GM23338 (cell line): ENCODE data around the gene PLOD3. TPM values are rescaled to one million over a fixed set of nuclear protein-coding genes. Genes with fewer than 3 reads are reported as not detected.

ENCODE experiments used
- ATAC-seq: fragments of 200-7000 bp; cut with Tn5 transposase; 3 replicates; pipeline ENCODE4 v1.9.1; 2020
- DNase-seq: peaks from one replicate; pipeline ENCODE4 v3.0.0-alpha.2; 2015; ENCODE audit warnings: low spot score
- H2AFZ ChIP-seq: fragments of 200-600 bp; sonication (generic); 2 replicates; pipeline ENCODE4 v1.8.0; 2016; ENCODE audit warnings: antibody characterized with exemption, mild to moderate bottlenecking, moderate library complexity
- H3F3A ChIP-seq: fragments of 200-600 bp; sonication (generic); replicated peaks from 2 replicates; pipeline ENCODE4 v1.8.0; 2017; ENCODE audit warnings: antibody characterized with exemption, mixed run types, low read depth
- H3K27ac ChIP-seq: fragments of 200-600 bp; sonication (generic); 2 replicates; pipeline ENCODE4 v1.6.1; 2016; ENCODE audit warnings: low read depth
- H3K27me3 ChIP-seq: fragments of 200-600 bp; sonication (generic); 2 replicates; pipeline ENCODE4 v1.8.0; 2016; ENCODE audit warnings: mild to moderate bottlenecking, mixed run types, moderate library complexity; ENCODE audit not compliant: insufficient read depth
- H3K36me3 ChIP-seq: fragments of 200-600 bp; sonication (generic); 2 replicates; pipeline ENCODE4 v1.8.0; 2016; ENCODE audit warnings: mild to moderate bottlenecking; ENCODE audit not compliant: insufficient read depth
- H3K4me1 ChIP-seq: fragments of 200-600 bp; sonication (generic); 2 replicates; pipeline ENCODE4 v1.8.0; 2016; ENCODE audit warnings: mild to moderate bottlenecking, moderate library complexity; ENCODE audit not compliant: insufficient read depth
- H3K4me2 ChIP-seq: fragments of 200-600 bp; sonication (generic); 2 replicates; pipeline ENCODE4 v1.7.1; 2017; ENCODE audit warnings: mixed run types
- H3K4me3 ChIP-seq: fragments of 200-600 bp; sonication (generic); 2 replicates; pipeline ENCODE4 v1.6.1; 2016; ENCODE audit warnings: mixed run types
- H3K79me2 ChIP-seq: fragments of 200-600 bp; sonication (generic); replicated peaks from 2 replicates; pipeline ENCODE4 v1.8.0; 2017; ENCODE audit warnings: mild to moderate bottlenecking; ENCODE audit not compliant: insufficient read depth
- H3K9me2 ChIP-seq: fragments of 200-600 bp; sonication (generic); 2 replicates; pipeline ENCODE4 v1.8.0; 2017; ENCODE audit not compliant: insufficient read depth
- H4K20me1 ChIP-seq: fragments of 200-600 bp; sonication (generic); replicated peaks from 2 replicates; pipeline ENCODE4 v1.8.0; 2017; ENCODE audit warnings: mild to moderate bottlenecking; ENCODE audit not compliant: insufficient read depth
- H3K27ac Mint-ChIP-seq: 2 replicates; pipeline ENCODE4 v1.8.0; 2020; ENCODE audit warnings: inconsistent platforms, mild to moderate bottlenecking, moderate library complexity, mixed read lengths
- H3K27me3 Mint-ChIP-seq: 3 replicates; pipeline ENCODE4 v1.8.0; 2022; ENCODE audit warnings: low read depth, mild to moderate bottlenecking, moderate library complexity, mixed read lengths, inconsistent platforms; ENCODE audit not compliant: insufficient read depth, poor library complexity
- H3K36me3 Mint-ChIP-seq: 3 replicates; pipeline ENCODE4 v1.8.0; 2021; ENCODE audit warnings: low read depth, mild to moderate bottlenecking, inconsistent platforms, moderate library complexity, mixed read lengths
- H3K4me1 Mint-ChIP-seq: 3 replicates; pipeline ENCODE4 v1.8.0; 2020; ENCODE audit warnings: mild to moderate bottlenecking, inconsistent platforms, mixed read lengths
- H3K4me3 Mint-ChIP-seq: 3 replicates; pipeline ENCODE4 v1.8.0; 2021; ENCODE audit warnings: moderate library complexity, mild to moderate bottlenecking, inconsistent platforms, mixed read lengths
- H3K9me3 Mint-ChIP-seq: 3 replicates; pipeline ENCODE4 v1.8.0; 2020; ENCODE audit warnings: moderate library complexity, mild to moderate bottlenecking, inconsistent platforms, mixed read lengths
- EZH2 ChIP-seq: fragments of 200-600 bp; sonication (generic); IDR thresholded peaks from one replicate; pipeline ENCODE4 v1.8.0; 2017; ENCODE audit warnings: antibody characterized with exemption, mild to moderate bottlenecking, low read depth; ENCODE audit not compliant: unreplicated experiment
- JUNB ChIP-seq: IDR thresholded peaks from one replicate; pipeline ENCODE4 v1.6.1; 2016; ENCODE audit warnings: antibody characterized with exemption; ENCODE audit not compliant: unreplicated experiment
- NANOG ChIP-seq: IDR thresholded peaks from 2 replicates; pipeline ENCODE4 v1.6.1; 2016; ENCODE audit warnings: antibody characterized with exemption, borderline replicate concordance
- STAT1 ChIP-seq: IDR thresholded peaks from one replicate; pipeline ENCODE4 v1.6.1; 2016; ENCODE audit warnings: antibody characterized with exemption; ENCODE audit not compliant: unreplicated experiment
- ZNF114 ChIP-seq: fragments of 250-450 bp; sonication (Bioruptor Pico); IDR thresholded peaks from 2 replicates; pipeline ENCODE4 v1.5.0; 2020; ENCODE audit warnings: mild to moderate bottlenecking, moderate library complexity
- ZNF331 ChIP-seq: fragments of 250-450 bp; sonication (Bioruptor Pico); IDR thresholded peaks from 2 replicates; pipeline ENCODE4 v1.5.0; 2020; ENCODE audit warnings: low read depth, mild to moderate bottlenecking, moderate library complexity
- polyA plus RNA-seq: library from polyadenylated mRNA; unstranded; fragments of >200 nt; fragmentation: Nextera tagmentation; extraction: Ambion mirVana; gene quantifications from 2 replicates; pipeline ENCODE4 v1.2.1, GENCODE V29; 2016
- total RNA-seq: library from RNA; depleted of rRNA; stranded (reverse); fragments of >200 nt; shearing (Covaris generic); gene quantifications from 2 replicates; pipeline ENCODE4 v1.2.3, GENCODE V29; 2014
- TF ChIP-seq, protein P1 (sequence below): fragments of 250-450 bp; sonication (Bioruptor Pico); IDR thresholded peaks from 2 replicates; pipeline ENCODE4 v1.5.0; 2020; ENCODE audit warnings: mild to moderate bottlenecking, moderate library complexity
- TF ChIP-seq, protein P2 (sequence below), 2 experiments: fragments of 200-600 bp in 1 of 2; sonication (generic) in 1 of 2; conservative IDR thresholded peaks; 2 replicates each; pipeline versions ENCODE4 v1.5.1 to v1.6.1; 2016 to 2017; ENCODE audit warnings: antibody characterized with exemption in 2 of 2, low read depth in 2 of 2, mild to moderate bottlenecking in 2 of 2, moderate library complexity in 1 of 2
- TF ChIP-seq, protein P3 (sequence below): IDR thresholded peaks from one replicate; pipeline ENCODE4 v1.6.1; 2018; ENCODE audit warnings: antibody characterized with exemption; ENCODE audit not compliant: unreplicated experiment

Gene PLOD3
- total and polyA plus RNA-seq, 2 experiments from 2014 or later: 35.2 to 40.7 TPM

DNA sequence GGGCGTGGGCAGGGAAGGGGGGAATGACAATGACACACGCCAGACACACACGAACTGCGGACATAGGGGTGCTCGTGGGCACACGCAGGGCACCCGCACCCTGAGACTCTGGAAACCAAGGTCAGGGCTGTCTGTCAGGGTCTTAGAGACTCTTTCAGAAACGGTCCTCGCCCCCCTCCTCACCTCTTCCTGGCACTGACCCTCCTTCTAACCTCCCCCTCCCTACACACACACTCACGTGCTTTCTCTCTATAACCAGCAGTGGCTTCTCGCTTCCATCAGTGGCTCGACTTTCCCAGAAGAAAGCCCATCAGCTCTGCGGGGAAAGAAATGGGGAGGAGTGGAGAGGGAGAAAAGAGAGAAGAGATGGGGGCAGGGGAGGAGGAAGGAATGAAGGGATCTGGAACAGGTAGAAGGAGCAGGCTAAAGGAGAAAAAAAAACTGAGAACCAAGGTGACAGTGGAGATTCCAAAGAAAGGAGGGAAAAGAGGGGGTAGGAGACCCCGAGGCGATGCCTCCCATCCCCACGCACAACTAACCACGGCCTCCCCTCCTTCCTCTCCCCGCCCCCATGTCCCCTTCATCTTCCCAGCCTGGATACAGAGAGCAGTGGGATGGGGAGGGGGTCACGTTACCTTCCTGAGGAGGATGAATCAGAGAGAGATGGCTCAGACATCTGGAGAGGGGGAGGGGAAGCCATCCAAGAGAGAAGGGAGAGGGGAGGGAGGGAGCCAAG is 50.3 kb downstream of the PLOD3 start (continued):
- TF ChIP-seq, protein P1, sequence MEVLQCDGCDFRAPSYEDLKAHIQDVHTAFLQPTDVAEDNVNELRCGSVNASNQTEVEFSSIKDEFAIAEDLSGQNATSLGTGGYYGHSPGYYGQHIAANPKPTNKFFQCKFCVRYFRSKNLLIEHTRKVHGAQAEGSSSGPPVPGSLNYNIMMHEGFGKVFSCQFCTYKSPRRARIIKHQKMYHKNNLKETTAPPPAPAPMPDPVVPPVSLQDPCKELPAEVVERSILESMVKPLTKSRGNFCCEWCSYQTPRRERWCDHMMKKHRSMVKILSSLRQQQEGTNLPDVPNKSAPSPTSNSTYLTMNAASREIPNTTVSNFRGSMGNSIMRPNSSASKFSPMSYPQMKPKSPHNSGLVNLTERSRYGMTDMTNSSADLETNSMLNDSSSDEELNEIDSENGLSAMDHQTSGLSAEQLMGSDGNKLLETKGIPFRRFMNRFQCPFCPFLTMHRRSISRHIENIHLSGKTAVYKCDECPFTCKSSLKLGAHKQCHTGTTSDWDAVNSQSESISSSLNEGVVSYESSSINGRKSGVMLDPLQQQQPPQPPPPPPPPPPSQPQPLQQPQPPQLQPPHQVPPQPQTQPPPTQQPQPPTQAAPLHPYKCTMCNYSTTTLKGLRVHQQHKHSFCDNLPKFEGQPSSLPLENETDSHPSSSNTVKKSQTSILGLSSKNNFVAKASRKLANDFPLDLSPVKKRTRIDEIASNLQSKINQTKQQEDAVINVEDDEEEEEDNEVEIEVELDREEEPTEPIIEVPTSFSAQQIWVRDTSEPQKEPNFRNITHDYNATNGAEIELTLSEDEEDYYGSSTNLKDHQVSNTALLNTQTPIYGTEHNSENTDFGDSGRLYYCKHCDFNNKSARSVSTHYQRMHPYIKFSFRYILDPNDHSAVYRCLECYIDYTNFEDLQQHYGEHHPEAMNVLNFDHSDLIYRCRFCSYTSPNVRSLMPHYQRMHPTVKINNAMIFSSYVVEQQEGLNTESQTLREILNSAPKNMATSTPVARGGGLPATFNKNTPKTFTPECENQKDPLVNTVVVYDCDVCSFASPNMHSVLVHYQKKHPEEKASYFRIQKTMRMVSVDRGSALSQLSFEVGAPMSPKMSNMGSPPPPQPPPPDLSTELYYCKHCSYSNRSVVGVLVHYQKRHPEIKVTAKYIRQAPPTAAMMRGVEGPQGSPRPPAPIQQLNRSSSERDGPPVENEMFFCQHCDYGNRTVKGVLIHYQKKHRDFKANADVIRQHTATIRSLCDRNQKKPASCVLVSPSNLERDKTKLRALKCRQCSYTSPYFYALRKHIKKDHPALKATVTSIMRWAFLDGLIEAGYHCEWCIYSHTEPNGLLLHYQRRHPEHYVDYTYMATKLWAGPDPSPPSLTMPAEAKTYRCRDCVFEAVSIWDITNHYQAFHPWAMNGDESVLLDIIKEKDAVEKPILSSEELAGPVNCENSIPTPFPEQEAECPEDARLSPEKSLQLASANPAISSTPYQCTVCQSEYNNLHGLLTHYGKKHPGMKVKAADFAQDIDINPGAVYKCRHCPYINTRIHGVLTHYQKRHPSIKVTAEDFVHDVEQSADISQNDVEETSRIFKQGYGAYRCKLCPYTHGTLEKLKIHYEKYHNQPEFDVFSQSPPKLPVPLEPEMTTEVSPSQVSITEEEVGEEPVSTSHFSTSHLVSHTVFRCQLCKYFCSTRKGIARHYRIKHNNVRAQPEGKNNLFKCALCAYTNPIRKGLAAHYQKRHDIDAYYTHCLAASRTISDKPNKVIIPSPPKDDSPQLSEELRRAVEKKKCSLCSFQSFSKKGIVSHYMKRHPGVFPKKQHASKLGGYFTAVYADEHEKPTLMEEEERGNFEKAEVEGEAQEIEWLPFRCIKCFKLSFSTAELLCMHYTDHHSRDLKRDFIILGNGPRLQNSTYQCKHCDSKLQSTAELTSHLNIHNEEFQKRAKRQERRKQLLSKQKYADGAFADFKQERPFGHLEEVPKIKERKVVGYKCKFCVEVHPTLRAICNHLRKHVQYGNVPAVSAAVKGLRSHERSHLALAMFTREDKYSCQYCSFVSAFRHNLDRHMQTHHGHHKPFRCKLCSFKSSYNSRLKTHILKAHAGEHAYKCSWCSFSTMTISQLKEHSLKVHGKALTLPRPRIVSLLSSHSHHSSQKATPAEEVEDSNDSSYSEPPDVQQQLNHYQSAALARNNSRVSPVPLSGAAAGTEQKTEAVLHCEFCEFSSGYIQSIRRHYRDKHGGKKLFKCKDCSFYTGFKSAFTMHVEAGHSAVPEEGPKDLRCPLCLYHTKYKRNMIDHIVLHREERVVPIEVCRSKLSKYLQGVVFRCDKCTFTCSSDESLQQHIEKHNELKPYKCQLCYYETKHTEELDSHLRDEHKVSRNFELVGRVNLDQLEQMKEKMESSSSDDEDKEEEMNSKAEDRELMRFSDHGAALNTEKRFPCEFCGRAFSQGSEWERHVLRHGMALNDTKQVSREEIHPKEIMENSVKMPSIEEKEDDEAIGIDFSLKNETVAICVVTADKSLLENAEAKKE: no peak
- TF ChIP-seq NANOG: no peak
- no peak for TF ChIP-seq STAT1
- TF ChIP-seq, protein P2, sequence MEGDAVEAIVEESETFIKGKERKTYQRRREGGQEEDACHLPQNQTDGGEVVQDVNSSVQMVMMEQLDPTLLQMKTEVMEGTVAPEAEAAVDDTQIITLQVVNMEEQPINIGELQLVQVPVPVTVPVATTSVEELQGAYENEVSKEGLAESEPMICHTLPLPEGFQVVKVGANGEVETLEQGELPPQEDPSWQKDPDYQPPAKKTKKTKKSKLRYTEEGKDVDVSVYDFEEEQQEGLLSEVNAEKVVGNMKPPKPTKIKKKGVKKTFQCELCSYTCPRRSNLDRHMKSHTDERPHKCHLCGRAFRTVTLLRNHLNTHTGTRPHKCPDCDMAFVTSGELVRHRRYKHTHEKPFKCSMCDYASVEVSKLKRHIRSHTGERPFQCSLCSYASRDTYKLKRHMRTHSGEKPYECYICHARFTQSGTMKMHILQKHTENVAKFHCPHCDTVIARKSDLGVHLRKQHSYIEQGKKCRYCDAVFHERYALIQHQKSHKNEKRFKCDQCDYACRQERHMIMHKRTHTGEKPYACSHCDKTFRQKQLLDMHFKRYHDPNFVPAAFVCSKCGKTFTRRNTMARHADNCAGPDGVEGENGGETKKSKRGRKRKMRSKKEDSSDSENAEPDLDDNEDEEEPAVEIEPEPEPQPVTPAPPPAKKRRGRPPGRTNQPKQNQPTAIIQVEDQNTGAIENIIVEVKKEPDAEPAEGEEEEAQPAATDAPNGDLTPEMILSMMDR (conservative IDR thresholded peaks at IDR 0.05; ENCODE audit: low read depth in 2 of 2): no peak
- no peak for TF ChIP-seq JUNB
- TF ChIP-seq ZNF331 (CRISPR knock-in tag): no peak

DNA sequence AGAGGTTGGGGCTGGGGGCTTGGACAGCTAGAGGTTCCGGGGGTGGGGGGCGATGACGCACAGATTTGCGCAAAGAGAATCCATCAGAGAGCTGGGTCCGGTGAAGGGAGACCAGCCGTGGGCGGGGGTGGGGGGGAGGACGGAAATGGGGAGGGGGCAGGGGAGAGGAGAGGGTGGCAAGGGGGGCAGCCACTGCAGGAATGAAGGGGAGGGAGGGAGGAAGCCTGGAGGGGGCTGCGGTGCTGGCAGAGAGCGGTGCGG is 50.8 kb downstream of the PLOD3 start:
- Histone ChIP-seq H3K36me3 (no peaks in the 10 kb centered on the region), H3K4me3 (peak overlapping the region; percentile 76), H3K4me2 (peak overlapping the region; percentile 98), H3K27me3 (peaks cover 89% of the 10 kb centered on the region), H4K20me1 (peaks cover 10% of the 10 kb centered on the region; the same call in 1 of the 2 replicates), H3K9me2 (no peaks in the 10 kb centered on the region), H3K27ac (no peak overlapping the region), H2AFZ (no peak overlapping the region), H3K79me2 (no peaks in the 10 kb centered on the region), H3F3A (peaks cover 26% of the 10 kb centered on the region), H3K4me1 (peaks cover 67% of the 10 kb centered on the region)
- ATAC-seq (no peak), DNase-seq (no peak)
- Mint-ChIP-seq H3K27ac (no peak overlapping the region), H3K4me3 (peak overlapping the region; percentile 78), H3K27me3 (peaks cover 83% of the 10 kb centered on the region), H3K36me3 (no peaks in the 10 kb centered on the region; the same call in 2 of the 3 replicates), H3K4me1 (peaks cover 59% of the 10 kb centered on the region), H3K9me3 (no peaks in the 10 kb centered on the region; the same call in 1 of the 3 replicates)
- TF ChIP-seq EZH2: no peak
- TF ChIP-seq, protein P3, sequence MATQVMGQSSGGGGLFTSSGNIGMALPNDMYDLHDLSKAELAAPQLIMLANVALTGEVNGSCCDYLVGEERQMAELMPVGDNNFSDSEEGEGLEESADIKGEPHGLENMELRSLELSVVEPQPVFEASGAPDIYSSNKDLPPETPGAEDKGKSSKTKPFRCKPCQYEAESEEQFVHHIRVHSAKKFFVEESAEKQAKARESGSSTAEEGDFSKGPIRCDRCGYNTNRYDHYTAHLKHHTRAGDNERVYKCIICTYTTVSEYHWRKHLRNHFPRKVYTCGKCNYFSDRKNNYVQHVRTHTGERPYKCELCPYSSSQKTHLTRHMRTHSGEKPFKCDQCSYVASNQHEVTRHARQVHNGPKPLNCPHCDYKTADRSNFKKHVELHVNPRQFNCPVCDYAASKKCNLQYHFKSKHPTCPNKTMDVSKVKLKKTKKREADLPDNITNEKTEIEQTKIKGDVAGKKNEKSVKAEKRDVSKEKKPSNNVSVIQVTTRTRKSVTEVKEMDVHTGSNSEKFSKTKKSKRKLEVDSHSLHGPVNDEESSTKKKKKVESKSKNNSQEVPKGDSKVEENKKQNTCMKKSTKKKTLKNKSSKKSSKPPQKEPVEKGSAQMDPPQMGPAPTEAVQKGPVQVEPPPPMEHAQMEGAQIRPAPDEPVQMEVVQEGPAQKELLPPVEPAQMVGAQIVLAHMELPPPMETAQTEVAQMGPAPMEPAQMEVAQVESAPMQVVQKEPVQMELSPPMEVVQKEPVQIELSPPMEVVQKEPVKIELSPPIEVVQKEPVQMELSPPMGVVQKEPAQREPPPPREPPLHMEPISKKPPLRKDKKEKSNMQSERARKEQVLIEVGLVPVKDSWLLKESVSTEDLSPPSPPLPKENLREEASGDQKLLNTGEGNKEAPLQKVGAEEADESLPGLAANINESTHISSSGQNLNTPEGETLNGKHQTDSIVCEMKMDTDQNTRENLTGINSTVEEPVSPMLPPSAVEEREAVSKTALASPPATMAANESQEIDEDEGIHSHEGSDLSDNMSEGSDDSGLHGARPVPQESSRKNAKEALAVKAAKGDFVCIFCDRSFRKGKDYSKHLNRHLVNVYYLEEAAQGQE: no peak
- TF ChIP-seq ZNF114 (CRISPR knock-in tag): no peak
- TF ChIP-seq, protein P2 (conservative IDR thresholded peaks at IDR 0.05; ENCODE audit: low read depth in 2 of 2): no peak
